Sigmoid colon (tissue), 7 donors: Measurements from ENCODE around the gene NELFCD. TPM values are rescaled to one million over a fixed set of nuclear protein-coding genes. Genes with fewer than 3 reads are reported as not detected.

ENCODE experiments used
- DNase-seq: peaks from one replicate; pipeline ENCODE4 v3.0.0-alpha.2; 2019
- H3K27ac ChIP-seq, 4 donors: fragments of 200-600 bp; sonication (generic); one replicate each; pipeline ENCODE4 v1.5.1; 2016 to 2019; ENCODE audit warnings: mild to moderate bottlenecking in 1 of 4
- H3K27me3 ChIP-seq, 3 donors: fragments of 200-600 bp; sonication (generic); one replicate each; pipeline ENCODE4 v1.5.1; 2019; ENCODE audit warnings: mild to moderate bottlenecking in 1 of 3
- H3K36me3 ChIP-seq, 4 donors: fragments of 200-600 bp; sonication (generic); one replicate each; pipeline ENCODE4 v1.5.1; 2016 to 2019
- H3K4me1 ChIP-seq, 4 donors: fragments of 200-600 bp; sonication (generic); one replicate each; pipeline ENCODE4 v1.5.1; 2017 to 2019
- H3K4me3 ChIP-seq, 4 donors: fragments of 200-600 bp; sonication (generic); one replicate each; pipeline ENCODE4 v1.5.1; 2017 to 2019; ENCODE audit warnings: mild to moderate bottlenecking in 2 of 4, moderate library complexity in 1 of 4
- H3K9me3 ChIP-seq, 4 donors: fragments of 200-600 bp in 3 of 4; sonication (generic) in 3 of 4; one replicate each; pipeline versions ENCODE4 v1.5.1 to v1.6.1; 2013 to 2019
- CTCF ChIP-seq, 4 experiments: fragments of 450-650 bp in 3 of 4; fragments of 200-600 bp in 1 of 4; IDR thresholded peaks; one replicate each; pipeline ENCODE4 v1.5.1; 2016 to 2019; ENCODE audit warnings: antibody characterized with exemption in 4 of 4, mild to moderate bottlenecking in 3 of 4, moderate library complexity in 2 of 4
- EP300 ChIP-seq, 4 donors: sonication (generic); formaldehyde crosslinking; IDR thresholded peaks; one replicate each; pipeline ENCODE4 v1.6.1; 2017; ENCODE audit warnings: antibody characterized with exemption in 4 of 4
- POLR2A ChIP-seq, 2 donors: fragments of 450-650 bp; IDR thresholded peaks; one replicate each; pipeline ENCODE4 v1.6.1; 2016; ENCODE audit warnings: antibody characterized with exemption in 2 of 2, mild to moderate bottlenecking in 2 of 2, moderate library complexity in 2 of 2
- POLR2AphosphoS5 ChIP-seq, 4 donors: sonication (generic); formaldehyde crosslinking; IDR thresholded peaks; one replicate each; pipeline ENCODE4 v1.6.1; 2017; ENCODE audit warnings: antibody characterized with exemption in 4 of 4
- WGBS, 2 donors: extraction: QIAGEN DNeasy Blood & Tissue Kit; methylation state at CpG; one replicate each; pipeline ENCODE4 v1.1.7; 2013; 5-methylcytosine and 5-hydroxymethylcytosine counted together
- intact Hi-C: fragments of 100-400 bp; cut with DNase I; formaldehyde crosslinking; loops from one replicate; pipeline ENCODE4 v1.15.1; 2023
- polyA plus RNA-seq, 3 donors: library from polyadenylated mRNA; stranded (reverse); fragments of 200-250 nt; gene quantifications; one replicate each; pipeline ENCODE4 v1.2.3, GENCODE V29; 2013
- total RNA-seq, 4 donors: library from RNA; depleted of rRNA; stranded (reverse); fragments of >200 nt; gene quantifications; one replicate each; pipeline ENCODE4 v1.1.0, GENCODE V29; 2016
- donor health status: healthy with polysubstance abuse.
- donor health status: Bipolar disorder and iron deficiency.
- donor health status: healthy.

The NELFCD gene
- total and polyA plus RNA-seq, 7 donors: 22.7 to 53.2 (median 42.8) TPM

GRCh38 chr20:59005523-59006166 is 24.6 kb downstream of the NELFCD start:
- intact Hi-C loops: loop anchor here (2.0 kb wide), 1 partner anchor 27 kb away; the partner anchor contains the start of gene ATP5F1E
- WGBS, 2 donors: 65 to 67% methylated on average over 3 of the region's 3 CpGs

GRCh38 chr20:59006167-59006863 is 25.3 kb downstream of the NELFCD start:
- TF ChIP-seq POLR2A (IDR thresholded peaks at IDR 0.05) (no peak), POLR2AphosphoS5 (IDR thresholded peaks at IDR 0.05) (no peak), CTCF (IDR thresholded peaks at IDR 0.05) (no peak), EP300 (IDR thresholded peaks at IDR 0.05) (no peak)
- peak; percentile 81 for DNase-seq
- intact Hi-C loops: loop anchor here (2.0 kb wide), 1 partner anchor 26 kb away; the partner anchor contains the start of gene ATP5F1E
- WGBS, 2 donors: 7 to 33% methylated on average over 29 of the region's 29 CpGs
- Histone ChIP-seq H3K27ac (peak overlapping the region; percentile 83 to 89 (median 84)), H3K9me3 (no peaks in the 10 kb centered on the region), H3K36me3 (peaks cover 0 to 14% (median 2%) of the 10 kb centered on the region in 4 donors), H3K4me3 (peak overlapping the region; percentile 72 to 89 (median 79)), H3K4me1 (peaks cover 0 to 50% (median 39%) of the 10 kb centered on the region in 4 donors), H3K27me3 (no peaks in the 10 kb centered on the region)

More at GRCh38 chr20:59005523-59006166, 24.6 kb downstream of the NELFCD start:
- H3K4me1 ChIP-seq: peaks cover 0 to 50% (median 39%) of the 10 kb centered on the region in 4 donors
- peak overlapping the region; percentile 72 to 89 (median 79) for H3K4me3 ChIP-seq
- DNase-seq: peak; percentile 61
- H3K27ac ChIP-seq: peak overlapping the region; percentile 83 to 89 (median 84)
- H3K27me3 ChIP-seq: no peaks in the 10 kb centered on the region
- no peaks in the 10 kb centered on the region for H3K9me3 ChIP-seq
- no peak for TF ChIP-seq POLR2AphosphoS5 (IDR thresholded peaks at IDR 0.05)
- no peak for TF ChIP-seq CTCF (IDR thresholded peaks at IDR 0.05)
- TF ChIP-seq POLR2A (IDR thresholded peaks at IDR 0.05): no peak
- no peak for TF ChIP-seq EP300 (IDR thresholded peaks at IDR 0.05)
- H3K36me3 ChIP-seq: peaks cover 0 to 21% (median 8%) of the 10 kb centered on the region in 4 donors

- Histone ChIP-seq H3K27ac (peak within 1 kb of the TSS; percentile 83 to 89 (median 84)), H3K36me3 (peaks cover 0 to 6% (median 0%) of the 10 kb centered on the region in 4 donors), H3K4me3 (peak within 1 kb of the TSS; percentile 72 to 89 (median 79)), H3K4me1 (peaks cover 0 to 50% (median 39%) of the 10 kb centered on the region in 4 donors), H3K27me3 (no peaks in the 10 kb centered on the region), H3K9me3 (no peaks in the 10 kb centered on the region)
- DNase-seq: peak; percentile 76
- no peak for TF ChIP-seq EP300 (IDR thresholded peaks at IDR 0.05)
- no peak for TF ChIP-seq POLR2A (IDR thresholded peaks at IDR 0.05)
- no peak for TF ChIP-seq CTCF (IDR thresholded peaks at IDR 0.05)
- peak in 1 of 4 donors; percentile 43 for TF ChIP-seq POLR2AphosphoS5 (IDR thresholded peaks at IDR 0.05)
- intact Hi-C loops: loop anchor here (2.0 kb wide), 1 partner anchor 26 kb away; the partner anchor contains the start of gene ATP5F1E
- 4% methylated on average over 82 of the region's 82 CpGs for WGBS, 2 donors
These were observed 26.0 kb downstream of the NELFCD start, which contains the start of gene CTSZ for GRCh38 chr20:59006864-59007664. Gene CTSZ (minus strand): TSS chr20:59007254. CDS start chr20:59007128, 126 bp downstream.
